ENCODE data around the gene ADAM15. TPM values are rescaled to one million over a fixed set of nuclear protein-coding genes. Genes with fewer than 3 reads are reported as not detected.

ADAM15 gene
- total and polyA plus RNA-seq, 2 of the 8 experiments (the other 6 are each of a cell fraction or from before 2014, with no cell fraction given), result 32.9 to 37.6 TPM

DNA sequence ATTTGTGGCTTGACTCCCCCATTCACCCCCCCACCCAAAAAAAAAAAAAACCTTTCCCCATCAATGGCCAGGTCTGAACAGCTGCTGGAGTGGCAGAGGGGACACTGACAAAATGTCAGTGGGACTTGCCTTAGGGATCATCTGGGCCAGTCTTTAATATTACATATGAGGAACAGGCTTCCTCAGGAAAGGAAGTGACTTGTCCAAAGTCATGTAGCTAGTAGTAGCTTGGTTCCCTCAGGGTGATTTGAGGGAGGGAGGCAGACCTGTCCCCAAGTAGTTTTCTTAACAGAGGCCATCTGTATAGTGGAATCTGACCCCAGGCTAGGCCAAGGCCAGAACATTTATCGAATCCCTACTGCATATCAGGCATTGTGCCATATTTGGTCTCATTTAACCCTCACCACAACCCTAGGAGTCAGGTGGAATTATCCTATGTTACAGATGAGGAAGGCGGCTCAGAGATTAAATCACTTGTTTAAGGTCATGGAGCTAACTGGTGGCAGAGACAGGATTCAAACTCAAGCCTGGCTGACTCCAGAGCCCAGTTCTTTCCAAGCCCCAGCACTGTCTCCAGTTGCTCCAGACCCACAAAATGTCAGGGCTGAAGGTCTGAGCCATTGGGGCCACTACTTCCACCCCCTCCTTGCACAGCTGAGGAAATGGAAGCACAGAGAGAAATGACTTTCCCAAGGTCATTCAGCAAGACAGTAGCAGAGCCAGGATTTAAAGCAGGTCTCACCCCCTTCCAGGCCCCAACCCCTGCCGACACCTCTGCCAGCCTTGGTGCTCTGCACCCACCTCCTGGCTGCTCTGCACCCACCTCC is 38.1 kb upstream of the ADAM15 start (continued):
- TF ChIP-seq GABPA (IDR thresholded peaks at IDR 0.05; ENCODE audit: borderline replicate concordance, insufficient read depth, low read length), result no peak

Data from H1 (cell line).